ENCODE results near the gene MEIOB.

MEIOB gene

GRCh38 chr16:1908983-1909382, 37.0 kb upstream of the MEIOB start:
- CTCF ChIA-PET, result interaction anchor here (0.6 to 1.8 kb wide), 4 partner anchors 14 to 99 kb away, joined by 3 to 6 read pairs (median 5); no protein-coding TSS in a partner anchor
- no peaks in the 10 kb centered on the region for H3K9me3 ChIP-seq (ENCODE audit: control insufficient read depth, insufficient read depth, low read depth, low read length)
- no peaks in the 10 kb centered on the region for H3K4me1 ChIP-seq (ENCODE audit: control insufficient read depth, insufficient read depth, low read length)
- no peak overlapping the region for H3K4me3 ChIP-seq (ENCODE audit: low read depth, low read length)
- no peaks in the 10 kb centered on the region for H3K36me3 ChIP-seq (ENCODE audit: control insufficient read depth in 2 of 2, insufficient read depth in 1 of 2, low read length in 2 of 2)
- POLR2A ChIA-PET, result interaction anchor here (0.5 to 1.8 kb wide), 3 partner anchors 15 to 56 kb away, joined by 3 to 4 read pairs (median 3); partner anchors contain the start of gene RPS2
- no peak for TF ChIP-seq GLIS2 (tag by site-specific recombination; IDR thresholded peaks at IDR 0.05)
- no peak for TF ChIP-seq PRDM4 (tag by site-specific recombination; IDR thresholded peaks at IDR 0.05)
- no peak for TF ChIP-seq ZSCAN16 (tag by site-specific recombination; IDR thresholded peaks at IDR 0.05)
- no peak for TF ChIP-seq ZNF146 (tag by site-specific recombination; IDR thresholded peaks at IDR 0.05)
- TF ChIP-seq ZFP41 (tag by site-specific recombination; IDR thresholded peaks at IDR 0.05; ENCODE audit: borderline replicate concordance), result no peak
- TF ChIP-seq ZNF280C (tag by site-specific recombination; IDR thresholded peaks at IDR 0.05), result no peak
- TF ChIP-seq ZNF658 (tag by site-specific recombination; IDR thresholded peaks at IDR 0.05), result no peak
- TF ChIP-seq ZNF23 (tag by site-specific recombination; IDR thresholded peaks at IDR 0.05; ENCODE audit: borderline replicate concordance), result no peak
- TF ChIP-seq IKZF3 (tag by site-specific recombination; IDR thresholded peaks at IDR 0.05), result no peak
- no peak overlapping the region for H3K27ac ChIP-seq (ENCODE audit: extremely low read depth, low read depth, low read length)

GRCh38 chr16:1908184-1908583, 36.2 kb upstream of the MEIOB start:
- no peaks in the 10 kb centered on the region for H3K36me3 ChIP-seq (ENCODE audit: control insufficient read depth in 2 of 2, insufficient read depth in 1 of 2, low read length in 2 of 2)
- no peak overlapping the region for H3K4me3 ChIP-seq (ENCODE audit: low read depth, low read length)
- no peaks in the 10 kb centered on the region for H3K4me1 ChIP-seq (ENCODE audit: control insufficient read depth, insufficient read depth, low read length)
- no peak overlapping the region for H3K27ac ChIP-seq (ENCODE audit: extremely low read depth, low read depth, low read length)
- ChIA-PET CTCF (interaction anchor here (1.3 to 1.8 kb wide), 2 partner anchors 15 to 21 kb away, joined by 4 to 6 read pairs; no protein-coding TSS in a partner anchor), POLR2A (interaction anchor here (1.8 kb wide), 1 partner anchor 15 kb away, joined by 3 read pairs; no protein-coding TSS in a partner anchor)
- no peaks in the 10 kb centered on the region for H3K9me3 ChIP-seq (ENCODE audit: control insufficient read depth, insufficient read depth, low read depth, low read length)
- TF ChIP-seq ZNF704 (tag by site-specific recombination; IDR thresholded peaks at IDR 0.05) (no peak), YY1 (tag by site-specific recombination; IDR thresholded peaks at IDR 0.05) (no peak), ZNF266 (tag by site-specific recombination; IDR thresholded peaks at IDR 0.05; ENCODE audit: low read depth) (no peak), ZSCAN18 (tag by site-specific recombination; IDR thresholded peaks at IDR 0.05) (no peak), ZNF549 (tag by site-specific recombination; IDR thresholded peaks at IDR 0.05) (no peak), ZNF561 (tag by site-specific recombination; IDR thresholded peaks at IDR 0.05; ENCODE audit: borderline replicate concordance) (no peak), GLIS1 (tag by site-specific recombination; IDR thresholded peaks at IDR 0.05) (no peak), PRDM4 (tag by site-specific recombination; IDR thresholded peaks at IDR 0.05) (no peak), ZNF138 (tag by site-specific recombination; IDR thresholded peaks at IDR 0.05; ENCODE audit: borderline replicate concordance) (no peak), ZNF626 (tag by site-specific recombination; IDR thresholded peaks at IDR 0.05) (no peak), ZSCAN5A (tag by site-specific recombination; IDR thresholded peaks at IDR 0.05) (no peak), ZNF121 (tag by site-specific recombination; IDR thresholded peaks at IDR 0.05) (no peak), ZNF449 (tag by site-specific recombination; IDR thresholded peaks at IDR 0.05) (no peak), YY2 (tag by site-specific recombination; IDR thresholded peaks at IDR 0.05) (no peak)
